ENCODE results near the gene CYP46A1.
A peak's percentile ranks its signal among the peaks of the same experiment; 100 is the strongest.
"Not testable (repeated sequence)": the region's sequence is repeated elsewhere in the genome, so short reads cannot be mapped to it uniquely, and the experiment has no call there.

The CYP46A1 gene

GRCh38 chr14:99683619-99684409 is at the start of gene CYP46A1:
TSS of gene CYP46A1 (plus strand) at chr14:99684298. CDS start at chr14:99684418, 120 bp downstream.
- DNase-seq (ENCODE audit: low read depth in 2 of 2), result peak; percentile 99 to 100

- DNase-seq (ENCODE audit: low read depth in 2 of 2), result no peak
These were observed 49.7 kb upstream of the CYP46A1 start for GRCh38 chr14:99634443-99634842.

- DNase-seq (ENCODE audit: low read depth in 2 of 2), result no peak
These were observed 49.0 kb upstream of the CYP46A1 start for GRCh38 chr14:99635116-99635515.

GRCh38 chr14:99636487-99636886 is 47.6 kb upstream of the CYP46A1 start:
- DNase-seq (ENCODE audit: low read depth in 2 of 2), result no peak

GRCh38 chr14:99637624-99638023 is 46.5 kb upstream of the CYP46A1 start:
- no peak for DNase-seq (ENCODE audit: low read depth in 2 of 2)

- not testable (repeated sequence) for DNase-seq (ENCODE audit: low read depth in 2 of 2)
These were observed 41.3 kb upstream of the CYP46A1 start for GRCh38 chr14:99642771-99643170.

- DNase-seq (ENCODE audit: low read depth in 2 of 2), result no peak
These were observed 40.8 kb upstream of the CYP46A1 start for GRCh38 chr14:99643343-99643742.

GRCh38 chr14:99644035-99644587 is 40.0 kb upstream of the CYP46A1 start:
- DNase-seq (ENCODE audit: low read depth in 2 of 2), result no peak

- DNase-seq (ENCODE audit: low read depth in 2 of 2), result no peak
These were observed 39.2 kb upstream of the CYP46A1 start, which contains the start of gene HHIPL1 for GRCh38 chr14:99644723-99645544. TSS of gene HHIPL1 (plus strand) at chr14:99645129. CDS start at chr14:99645208, 79 bp downstream.

GRCh38 chr14:99645545-99646505 is 38.3 kb upstream of the CYP46A1 start:
- no peak for DNase-seq (ENCODE audit: low read depth in 2 of 2)

- DNase-seq (ENCODE audit: low read depth in 2 of 2), result no peak
These were observed 36.7 kb upstream of the CYP46A1 start for GRCh38 chr14:99647411-99647810.

- no peak for DNase-seq (ENCODE audit: low read depth in 2 of 2)
These were observed 35.9 kb upstream of the CYP46A1 start for GRCh38 chr14:99648027-99648784.

GRCh38 chr14:99649219-99649618 is 34.9 kb upstream of the CYP46A1 start:
- no peak for DNase-seq (ENCODE audit: low read depth in 2 of 2)

- DNase-seq (ENCODE audit: low read depth in 2 of 2), result no peak
These were observed 34.5 kb upstream of the CYP46A1 start for GRCh38 chr14:99649643-99650042.

- no peak for DNase-seq (ENCODE audit: low read depth in 2 of 2)
These were observed 33.9 kb upstream of the CYP46A1 start for GRCh38 chr14:99650189-99650588.

GRCh38 chr14:99651953-99652746 is 31.9 kb upstream of the CYP46A1 start:
- DNase-seq (ENCODE audit: low read depth in 2 of 2), result no peak

GRCh38 chr14:99654235-99654985 is 29.7 kb upstream of the CYP46A1 start:
- no peak for DNase-seq (ENCODE audit: low read depth in 2 of 2)

GRCh38 chr14:99655521-99655920 is 28.6 kb upstream of the CYP46A1 start:
- no peak for DNase-seq (ENCODE audit: low read depth in 2 of 2)

GRCh38 chr14:99656171-99656570 is 27.9 kb upstream of the CYP46A1 start:
- no peak for DNase-seq (ENCODE audit: low read depth in 2 of 2)
